ENCODE measurements around the gene PDE4D. TPM values are rescaled to one million over a fixed set of nuclear protein-coding genes. Genes with fewer than 3 reads are reported as not detected.
"Not testable (repeated sequence)": the region's sequence is repeated elsewhere in the genome, so short reads cannot be mapped to it uniquely, and the experiment has no call there.

The PDE4D gene
- total RNA-seq, 5 donors from 2014 or later (not counting 1 experiment from before 2014, with no cell fraction given): 45.1 to 136 (median 64.9) TPM

- ATAC-seq (replicated peaks in 1 of 4): no peak
- WGBS (ENCODE audit: insufficient coverage): 100% methylated on average over 1 of the region's 5 CpGs
- no peaks in the 10 kb centered on the region for H3K9me3 ChIP-seq
Observed at GRCh38 chr5:59058969-59059687, 834.4 kb downstream of the PDE4D start.

GRCh38 chr5:59058237-59058636 is 835.3 kb downstream of the PDE4D start:
- H3K27me3 ChIP-seq (replicated peaks in 1 of 2; ENCODE audit: control insufficient read depth in 2 of 2, extremely low read depth in 1 of 2, insufficient read depth in 2 of 2, low read length in 1 of 2): peaks cover 0 to 2% of the 10 kb centered on the region in 2 experiments
- ATAC-seq (replicated peaks in 1 of 4) (no peak), DNase-seq (no peak)
- Mint-ChIP-seq H3K27ac (no peak overlapping the region), H3K27me3 (peaks cover 0 to 5% of the 10 kb centered on the region in 2 donors), H3K4me1 (peaks cover 0 to 3% (median 0%) of the 10 kb centered on the region in 3 donors), H3K4me3 (no peak overlapping the region), H3K36me3 (no peaks in the 10 kb centered on the region), H3K9me3 (no peaks in the 10 kb centered on the region)
- H3K4me3 ChIP-seq (ENCODE audit: control insufficient read depth in 1 of 2, extremely low read depth in 1 of 2, low read length in 1 of 2): no peak overlapping the region
- no CpG with 5 or more reads among the region's 1 CpG for WGBS (ENCODE audit: insufficient coverage)
- no peaks in the 10 kb centered on the region for H3K4me1 ChIP-seq (ENCODE audit: control insufficient read depth in 1 of 2, extremely low read depth in 1 of 2, insufficient read depth in 2 of 2, low read length in 2 of 2)
- ChIA-PET POLR2A (no interaction called here), CTCF (interaction anchor here in 1 of 2 donors (0.6 kb wide), 2 partner anchors 118 to 162 kb away, joined by 4 to 5 read pairs; no protein-coding TSS in a partner anchor)
- H3K9me3 ChIP-seq: no peaks in the 10 kb centered on the region
- no peak overlapping the region for H3K27ac ChIP-seq (ENCODE audit: low read length)
- no peaks in the 10 kb centered on the region for H3K36me3 ChIP-seq (ENCODE audit: control insufficient read depth in 2 of 2, extremely low read depth in 1 of 2, insufficient read depth in 1 of 2, low read length in 1 of 2)

More at GRCh38 chr5:59058969-59059687, 834.4 kb downstream of the PDE4D start:
- H3K36me3 ChIP-seq (ENCODE audit: control insufficient read depth in 2 of 2, extremely low read depth in 1 of 2, insufficient read depth in 1 of 2, low read length in 1 of 2): no peaks in the 10 kb centered on the region
- H3K27me3 ChIP-seq (replicated peaks in 1 of 2; ENCODE audit: control insufficient read depth in 2 of 2, extremely low read depth in 1 of 2, insufficient read depth in 2 of 2, low read length in 1 of 2): peaks cover 0 to 2% of the 10 kb centered on the region in 2 experiments
- Mint-ChIP-seq H3K9me3 (no peaks in the 10 kb centered on the region), H3K36me3 (no peaks in the 10 kb centered on the region), H3K4me1 (peaks cover 0 to 3% (median 0%) of the 10 kb centered on the region in 3 donors), H3K27me3 (peaks cover 0 to 5% of the 10 kb centered on the region in 2 donors), H3K4me3 (no peak overlapping the region), H3K27ac (no peak overlapping the region)
- no peak overlapping the region for H3K27ac ChIP-seq (ENCODE audit: low read length)
- H3K4me3 ChIP-seq (ENCODE audit: control insufficient read depth in 1 of 2, extremely low read depth in 1 of 2, low read length in 1 of 2): no peak overlapping the region
- ChIA-PET CTCF (interaction anchor here in 1 of 2 donors (0.6 kb wide), 1 partner anchor 117 kb away, joined by 4 read pairs; no protein-coding TSS in a partner anchor), POLR2A (no interaction called here)
- DNase-seq: no peak
- no peaks in the 10 kb centered on the region for H3K4me1 ChIP-seq (ENCODE audit: control insufficient read depth in 1 of 2, extremely low read depth in 1 of 2, insufficient read depth in 2 of 2, low read length in 2 of 2)

GRCh38 chr5:59056599-59056998 is 836.9 kb downstream of the PDE4D start:
- H3K36me3 Mint-ChIP-seq; H3K4me1 Mint-ChIP-seq; H3K9me3 ChIP-seq; H3K27ac Mint-ChIP-seq; ATAC-seq (replicated peaks in 1 of 4); DNase-seq; H3K4me1 ChIP-seq (ENCODE audit: control insufficient read depth in 1 of 2, extremely low read depth in 1 of 2, insufficient read depth in 2 of 2, low read length in 2 of 2); H3K4me3 ChIP-seq (ENCODE audit: control insufficient read depth in 1 of 2, extremely low read depth in 1 of 2, low read length in 1 of 2); H3K27me3 Mint-ChIP-seq; H3K27ac ChIP-seq (ENCODE audit: low read length); H3K27me3 ChIP-seq (replicated peaks in 1 of 2; ENCODE audit: control insufficient read depth in 2 of 2, extremely low read depth in 1 of 2, insufficient read depth in 2 of 2, low read length in 1 of 2); H3K36me3 ChIP-seq (ENCODE audit: control insufficient read depth in 2 of 2, extremely low read depth in 1 of 2, insufficient read depth in 1 of 2, low read length in 1 of 2); H3K4me3 Mint-ChIP-seq; H3K9me3 Mint-ChIP-seq; POLR2A ChIA-PET: not testable (repeated sequence)
- WGBS (ENCODE audit: insufficient coverage): no CpG with 5 or more reads among the region's 3 CpGs
- CTCF ChIA-PET: interaction anchor here in 1 of 2 donors (0.5 kb wide), 1 partner anchor 25 kb away, joined by 4 read pairs; no protein-coding TSS in a partner anchor

- WGBS (ENCODE audit: insufficient coverage): 95% methylated on average over 4 of the region's 9 CpGs
- POLR2A ChIA-PET: no interaction called here
Observed at GRCh38 chr5:59055745-59056448, 837.6 kb downstream of the PDE4D start.

GRCh38 chr5:59054963-59055528 is 838.5 kb downstream of the PDE4D start:
- CTCF ChIA-PET: no interaction called here
- Mint-ChIP-seq H3K9me3 (no peaks in the 10 kb centered on the region), H3K27ac (no peak overlapping the region), H3K4me1 (no peaks in the 10 kb centered on the region), H3K27me3 (no peaks in the 10 kb centered on the region), H3K4me3 (no peak overlapping the region), H3K36me3 (no peaks in the 10 kb centered on the region)
- H3K4me3 ChIP-seq (ENCODE audit: control insufficient read depth in 1 of 2, extremely low read depth in 1 of 2, low read length in 1 of 2): no peak overlapping the region
- no peaks in the 10 kb centered on the region for H3K4me1 ChIP-seq (ENCODE audit: control insufficient read depth in 1 of 2, extremely low read depth in 1 of 2, insufficient read depth in 2 of 2, low read length in 2 of 2)
- no peak overlapping the region for H3K27ac ChIP-seq (ENCODE audit: low read length)
- no peak for DNase-seq
- 80% methylated on average over 1 of the region's 3 CpGs for WGBS (ENCODE audit: insufficient coverage)
- POLR2A ChIA-PET: no interaction called here
- ATAC-seq (replicated peaks in 1 of 4): no peak
- no peaks in the 10 kb centered on the region for H3K36me3 ChIP-seq (ENCODE audit: control insufficient read depth in 2 of 2, extremely low read depth in 1 of 2, insufficient read depth in 1 of 2, low read length in 1 of 2)
- H3K27me3 ChIP-seq (replicated peaks in 1 of 2; ENCODE audit: control insufficient read depth in 2 of 2, extremely low read depth in 1 of 2, insufficient read depth in 2 of 2, low read length in 1 of 2): peaks cover 0 to 2% of the 10 kb centered on the region in 2 experiments
- H3K9me3 ChIP-seq: no peaks in the 10 kb centered on the region

More at GRCh38 chr5:59055745-59056448, 837.6 kb downstream of the PDE4D start:
- Mint-ChIP-seq H3K36me3 (no peaks in the 10 kb centered on the region), H3K9me3 (no peaks in the 10 kb centered on the region), H3K4me3 (no peak overlapping the region), H3K27me3 (no peaks in the 10 kb centered on the region), H3K4me1 (no peaks in the 10 kb centered on the region), H3K27ac (no peak overlapping the region)
- ATAC-seq (replicated peaks in 1 of 4) (no peak), DNase-seq (no peak)
- H3K4me3 ChIP-seq (ENCODE audit: control insufficient read depth in 1 of 2, extremely low read depth in 1 of 2, low read length in 1 of 2): no peak overlapping the region
- H3K27me3 ChIP-seq (replicated peaks in 1 of 2; ENCODE audit: control insufficient read depth in 2 of 2, extremely low read depth in 1 of 2, insufficient read depth in 2 of 2, low read length in 1 of 2): peaks cover 0 to 2% of the 10 kb centered on the region in 2 experiments
- CTCF ChIA-PET: no interaction called here
- H3K36me3 ChIP-seq (ENCODE audit: control insufficient read depth in 2 of 2, extremely low read depth in 1 of 2, insufficient read depth in 1 of 2, low read length in 1 of 2): no peaks in the 10 kb centered on the region
- H3K9me3 ChIP-seq: no peaks in the 10 kb centered on the region
- no peak overlapping the region for H3K27ac ChIP-seq (ENCODE audit: low read length)
- no peaks in the 10 kb centered on the region for H3K4me1 ChIP-seq (ENCODE audit: control insufficient read depth in 1 of 2, extremely low read depth in 1 of 2, insufficient read depth in 2 of 2, low read length in 2 of 2)

- ChIA-PET CTCF (interaction anchor here in 1 of 2 donors (0.6 kb wide), 1 partner anchor 73 kb away, joined by 3 read pairs; no protein-coding TSS in a partner anchor), POLR2A (no interaction called here)
- Histone ChIP-seq H3K9me3 (no peaks in the 10 kb centered on the region), H3K27me3 (replicated peaks in 1 of 2; ENCODE audit: control insufficient read depth in 2 of 2, extremely low read depth in 1 of 2, insufficient read depth in 2 of 2, low read length in 1 of 2) (peaks cover 0 to 2% of the 10 kb centered on the region in 2 experiments), H3K36me3 (ENCODE audit: control insufficient read depth in 2 of 2, extremely low read depth in 1 of 2, insufficient read depth in 1 of 2, low read length in 1 of 2) (no peaks in the 10 kb centered on the region), H3K27ac (ENCODE audit: low read length) (no peak overlapping the region), H3K4me3 (ENCODE audit: control insufficient read depth in 1 of 2, extremely low read depth in 1 of 2, low read length in 1 of 2) (no peak overlapping the region), H3K4me1 (ENCODE audit: control insufficient read depth in 1 of 2, extremely low read depth in 1 of 2, insufficient read depth in 2 of 2, low read length in 2 of 2) (no peaks in the 10 kb centered on the region)
- Mint-ChIP-seq H3K9me3 (no peaks in the 10 kb centered on the region), H3K4me3 (no peak overlapping the region), H3K4me1 (no peaks in the 10 kb centered on the region), H3K27ac (no peak overlapping the region), H3K36me3 (no peaks in the 10 kb centered on the region), H3K27me3 (no peaks in the 10 kb centered on the region)
- ATAC-seq (replicated peaks in 1 of 4) (no peak), DNase-seq (no peak)
- WGBS (ENCODE audit: insufficient coverage): 82% methylated on average over 3 of the region's 3 CpGs
Observed at GRCh38 chr5:59051951-59052350, 841.6 kb downstream of the PDE4D start.
